Colonic mucosa (tissue), 4 donors: ENCODE results near the gene GPC6. TPM values are rescaled to one million over a fixed set of nuclear protein-coding genes. Genes with fewer than 3 reads are reported as not detected.

Experiments
- DNase-seq: peaks from one replicate; pipeline ENCODE4 v3.0.0-alpha.2; 2020
- H3K27ac ChIP-seq: fragments of 200-600 bp; one replicate; pipeline ENCODE4 v1.8.0; 2021
- H3K27me3 ChIP-seq: fragments of 200-600 bp; one replicate; pipeline ENCODE4 v1.8.0; 2021
- H3K36me3 ChIP-seq: fragments of 200-600 bp; one replicate; pipeline ENCODE4 v1.8.0; 2021
- H3K4me1 ChIP-seq: fragments of 200-600 bp; one replicate; pipeline ENCODE4 v1.8.0; 2021; ENCODE audit warnings: mild to moderate bottlenecking
- H3K4me3 ChIP-seq: fragments of 200-600 bp; one replicate; pipeline ENCODE4 v1.8.0; 2021
- H3K9ac ChIP-seq, 2 donors: one replicate each; pipeline ENCODE4 v1.7.0; 2013; ENCODE audit warnings: control low read depth in 2 of 2, low read depth in 2 of 2, low read length in 2 of 2
- H3K9me3 ChIP-seq: fragments of 200-600 bp; one replicate; pipeline ENCODE4 v1.8.0; 2021
- intact Hi-C: fragments of 100-400 bp; cut with DNase I; formaldehyde crosslinking; loops from one replicate; pipeline ENCODE4 v1.14.1; 2022
- total RNA-seq, 2 donors: library from RNA; stranded (reverse); fragmentation: NEBNext Ultra II Directional in 1 of 2; extraction: Animal tissue kit (Norgen Biotek cat#: 25700) in 1 of 2; gene quantifications; one replicate each; pipeline ENCODE4 v1.2.1, GENCODE V29; 2021
- TF ChIP-seq, protein P1 (sequence below): fragments of 200-600 bp; IDR thresholded peaks from one replicate; pipeline ENCODE4 v1.8.0; 2022; ENCODE audit warnings: antibody characterized with exemption, mild to moderate bottlenecking
- donor health status: healthy.
- donor health status: DM: no; HTN: no; CAD: no.
- donor health status: DM: no; HTN: no; CAD: no.

GPC6 gene
- total RNA-seq, 2 donors from 2014 or later = 2.3 to 4.0 TPM

DNA sequence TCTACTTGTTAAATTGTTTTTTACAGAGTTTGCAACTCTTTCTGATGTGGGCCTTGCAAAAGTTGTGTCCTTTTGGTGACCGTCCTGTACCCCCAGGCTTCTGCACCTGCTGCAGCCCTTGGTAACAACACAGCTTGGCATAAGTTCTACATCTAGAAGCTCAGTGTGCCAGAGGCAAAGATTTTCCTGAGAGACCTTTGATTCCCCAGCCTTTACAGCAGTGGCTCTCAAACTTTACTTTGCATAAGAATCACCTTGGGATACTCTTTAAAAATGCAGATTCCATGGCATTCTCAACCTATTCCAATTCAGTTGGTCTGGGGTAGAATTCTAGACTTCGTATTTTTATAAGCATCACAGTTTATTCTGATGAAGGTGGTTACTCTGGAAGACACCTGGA lies 991.9 kb downstream of the GPC6 start:
- no peaks in the 10 kb centered on the region for H3K27me3 ChIP-seq
- no peak for DNase-seq
- no peaks in the 10 kb centered on the region for H3K4me1 ChIP-seq
- H3K27ac ChIP-seq = no peak overlapping the region
- intact Hi-C loops = no loop called here
- H3K9ac ChIP-seq = no peak overlapping the region
- TF ChIP-seq, protein P1, sequence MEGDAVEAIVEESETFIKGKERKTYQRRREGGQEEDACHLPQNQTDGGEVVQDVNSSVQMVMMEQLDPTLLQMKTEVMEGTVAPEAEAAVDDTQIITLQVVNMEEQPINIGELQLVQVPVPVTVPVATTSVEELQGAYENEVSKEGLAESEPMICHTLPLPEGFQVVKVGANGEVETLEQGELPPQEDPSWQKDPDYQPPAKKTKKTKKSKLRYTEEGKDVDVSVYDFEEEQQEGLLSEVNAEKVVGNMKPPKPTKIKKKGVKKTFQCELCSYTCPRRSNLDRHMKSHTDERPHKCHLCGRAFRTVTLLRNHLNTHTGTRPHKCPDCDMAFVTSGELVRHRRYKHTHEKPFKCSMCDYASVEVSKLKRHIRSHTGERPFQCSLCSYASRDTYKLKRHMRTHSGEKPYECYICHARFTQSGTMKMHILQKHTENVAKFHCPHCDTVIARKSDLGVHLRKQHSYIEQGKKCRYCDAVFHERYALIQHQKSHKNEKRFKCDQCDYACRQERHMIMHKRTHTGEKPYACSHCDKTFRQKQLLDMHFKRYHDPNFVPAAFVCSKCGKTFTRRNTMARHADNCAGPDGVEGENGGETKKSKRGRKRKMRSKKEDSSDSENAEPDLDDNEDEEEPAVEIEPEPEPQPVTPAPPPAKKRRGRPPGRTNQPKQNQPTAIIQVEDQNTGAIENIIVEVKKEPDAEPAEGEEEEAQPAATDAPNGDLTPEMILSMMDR = no peak
- H3K4me3 ChIP-seq = no peak overlapping the region
- H3K9me3 ChIP-seq = no peaks in the 10 kb centered on the region
- no peaks in the 10 kb centered on the region for H3K36me3 ChIP-seq

DNA sequence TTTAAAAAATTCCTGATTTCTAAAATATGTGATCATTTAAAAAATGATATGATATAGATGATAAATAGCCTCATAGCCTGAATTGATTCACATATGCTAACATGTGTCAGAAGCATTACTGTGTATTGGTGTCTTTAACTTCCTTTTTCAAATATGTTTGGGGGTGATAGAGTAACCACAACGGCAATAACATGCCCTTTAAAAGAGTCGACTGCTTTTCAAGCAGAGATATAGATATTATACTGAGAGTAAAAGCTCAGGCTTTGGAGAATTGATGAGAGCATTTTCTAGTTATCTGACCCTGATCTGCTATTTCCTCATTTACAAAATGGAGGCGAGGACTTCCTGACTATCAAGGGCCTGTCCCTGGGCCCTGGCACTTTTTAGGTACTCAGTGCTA lies 992.3 kb downstream of the GPC6 start:
- no peak overlapping the region for H3K9ac ChIP-seq
- H3K4me1 ChIP-seq = no peaks in the 10 kb centered on the region
- intact Hi-C loops = no loop called here
- no peak overlapping the region for H3K4me3 ChIP-seq
- TF ChIP-seq, protein P1 = no peak
- DNase-seq = no peak
- no peaks in the 10 kb centered on the region for H3K36me3 ChIP-seq
- H3K27me3 ChIP-seq = no peaks in the 10 kb centered on the region
- no peaks in the 10 kb centered on the region for H3K9me3 ChIP-seq
- H3K27ac ChIP-seq = no peak overlapping the region

DNA sequence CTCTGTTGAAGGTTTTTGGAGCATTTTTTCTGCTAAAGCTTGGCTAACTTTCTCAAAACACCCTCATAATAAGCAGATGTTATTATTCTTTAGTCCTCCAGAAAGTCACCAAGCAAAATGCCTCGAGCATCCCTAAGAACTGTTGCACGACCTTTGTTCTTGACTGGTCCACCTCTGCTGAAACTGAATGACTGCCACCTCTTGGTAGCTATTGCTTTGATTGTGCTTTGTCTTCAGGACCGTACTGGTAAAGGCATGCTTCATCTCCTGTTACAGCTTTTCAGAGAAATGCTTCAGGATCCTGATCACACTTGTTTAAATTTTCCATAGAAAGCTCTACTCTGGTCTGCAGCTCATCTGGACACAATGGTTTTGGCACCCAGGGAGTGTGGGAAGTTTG lies 998.1 kb downstream of the GPC6 start:
- H3K4me1 ChIP-seq = no peaks in the 10 kb centered on the region
- intact Hi-C loops = no loop called here
- H3K27me3 ChIP-seq = no peaks in the 10 kb centered on the region
- H3K9ac ChIP-seq = no peak overlapping the region
- no peaks in the 10 kb centered on the region for H3K36me3 ChIP-seq
- DNase-seq = no peak
- H3K9me3 ChIP-seq = no peaks in the 10 kb centered on the region
- TF ChIP-seq, protein P1 = no peak
- no peak overlapping the region for H3K27ac ChIP-seq
- H3K4me3 ChIP-seq = no peak overlapping the region

- TF ChIP-seq, protein P1 = no peak
- Histone ChIP-seq H3K27me3 (no peaks in the 10 kb centered on the region), H3K4me3 (no peak overlapping the region), H3K4me1 (no peaks in the 10 kb centered on the region), H3K36me3 (no peaks in the 10 kb centered on the region), H3K27ac (no peak overlapping the region), H3K9ac (no peak overlapping the region), H3K9me3 (no peaks in the 10 kb centered on the region)
- intact Hi-C loops = no loop called here
- DNase-seq = no peak
Measured at GRCh38 chr13:94227255-94227879, 1000.8 kb downstream of the GPC6 start.

DNA sequence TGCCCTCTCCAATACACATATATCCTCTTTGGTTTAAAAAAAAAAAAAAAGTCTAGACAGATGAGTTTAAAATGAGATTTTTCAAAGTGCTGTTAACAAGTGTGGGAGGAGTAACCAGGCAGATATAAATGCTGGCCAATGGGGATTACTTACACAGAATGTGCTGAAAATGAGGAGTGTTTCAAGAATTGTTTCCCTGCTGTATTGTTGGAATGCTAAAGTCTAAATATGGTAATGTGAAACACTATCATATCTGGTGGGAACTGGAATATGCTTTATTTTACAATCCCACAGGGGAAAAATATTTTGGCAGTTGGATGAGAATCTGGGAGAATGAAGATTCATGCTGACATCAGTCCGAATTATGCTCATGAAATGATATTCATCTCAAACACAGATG lies 1002.2 kb downstream of the GPC6 start:
- Histone ChIP-seq H3K4me1 (no peaks in the 10 kb centered on the region), H3K9ac (no peak overlapping the region), H3K36me3 (no peaks in the 10 kb centered on the region), H3K27me3 (no peaks in the 10 kb centered on the region), H3K27ac (no peak overlapping the region), H3K4me3 (no peak overlapping the region), H3K9me3 (no peaks in the 10 kb centered on the region)
- intact Hi-C loops = no loop called here
- TF ChIP-seq, protein P1 = no peak
- DNase-seq = no peak
